CD4-positive, alpha-beta T cell treated with Interleukin-6 at 100 ng/mL for 8 hours (primary cell): ENCODE measurements around the gene FXYD2.

ENCODE experiments used
- DNase-seq: peaks from one replicate; pipeline ENCODE4 v3.0.0-alpha.2; 2020; ENCODE audit warnings: mixed read lengths, low spot score

FXYD2 gene

GRCh38 chr11:117796456-117796871 lies 28.1 kb downstream of the FXYD2 start:
- no peak for DNase-seq

- no peak for DNase-seq
Observed at GRCh38 chr11:117795638-117796455, 28.7 kb downstream of the FXYD2 start.

GRCh38 chr11:117794772-117795629 lies 29.5 kb downstream of the FXYD2 start:
- no peak for DNase-seq

GRCh38 chr11:117794135-117794534 lies 30.4 kb downstream of the FXYD2 start:
- no peak for DNase-seq

- DNase-seq = no peak
Observed at GRCh38 chr11:117793583-117793982, 31.0 kb downstream of the FXYD2 start.

GRCh38 chr11:117792992-117793391 lies 31.6 kb downstream of the FXYD2 start:
- no peak for DNase-seq

GRCh38 chr11:117792241-117792640 lies 32.3 kb downstream of the FXYD2 start:
- no peak for DNase-seq

GRCh38 chr11:117790279-117790678 lies 34.3 kb downstream of the FXYD2 start:
- DNase-seq = no peak

GRCh38 chr11:117789241-117789640 lies 35.3 kb downstream of the FXYD2 start:
- no peak for DNase-seq

- DNase-seq = no peak
Observed at GRCh38 chr11:117786135-117786870, 38.2 kb downstream of the FXYD2 start.

- DNase-seq = no peak
Observed at GRCh38 chr11:117782101-117782500, 42.4 kb downstream of the FXYD2 start.

- no peak for DNase-seq
Observed at GRCh38 chr11:117781627-117782026, 42.9 kb downstream of the FXYD2 start.

GRCh38 chr11:117780456-117780855 lies 44.1 kb downstream of the FXYD2 start:
- DNase-seq = no peak

- DNase-seq = no peak
Observed at GRCh38 chr11:117774553-117774952, 50.0 kb downstream of the FXYD2 start.

GRCh38 chr11:117772360-117772759 lies 52.2 kb downstream of the FXYD2 start:
- no peak for DNase-seq

- DNase-seq = no peak
Observed at GRCh38 chr11:117771841-117772240, 52.7 kb downstream of the FXYD2 start.

- DNase-seq = no peak
Observed at GRCh38 chr11:117771197-117771596, 53.3 kb downstream of the FXYD2 start.

GRCh38 chr11:117770061-117770460 lies 54.5 kb downstream of the FXYD2 start:
- no peak for DNase-seq
